ENCODE data around the gene PDLIM5. TPM values are rescaled to one million over a fixed set of nuclear protein-coding genes. Genes with fewer than 3 reads are reported as not detected.

PDLIM5 gene
- total and polyA plus RNA-seq, 2 of the 8 experiments (the other 6 are each of a cell fraction or from before 2014, with no cell fraction given): 37.3 to 62.1 TPM

DNA sequence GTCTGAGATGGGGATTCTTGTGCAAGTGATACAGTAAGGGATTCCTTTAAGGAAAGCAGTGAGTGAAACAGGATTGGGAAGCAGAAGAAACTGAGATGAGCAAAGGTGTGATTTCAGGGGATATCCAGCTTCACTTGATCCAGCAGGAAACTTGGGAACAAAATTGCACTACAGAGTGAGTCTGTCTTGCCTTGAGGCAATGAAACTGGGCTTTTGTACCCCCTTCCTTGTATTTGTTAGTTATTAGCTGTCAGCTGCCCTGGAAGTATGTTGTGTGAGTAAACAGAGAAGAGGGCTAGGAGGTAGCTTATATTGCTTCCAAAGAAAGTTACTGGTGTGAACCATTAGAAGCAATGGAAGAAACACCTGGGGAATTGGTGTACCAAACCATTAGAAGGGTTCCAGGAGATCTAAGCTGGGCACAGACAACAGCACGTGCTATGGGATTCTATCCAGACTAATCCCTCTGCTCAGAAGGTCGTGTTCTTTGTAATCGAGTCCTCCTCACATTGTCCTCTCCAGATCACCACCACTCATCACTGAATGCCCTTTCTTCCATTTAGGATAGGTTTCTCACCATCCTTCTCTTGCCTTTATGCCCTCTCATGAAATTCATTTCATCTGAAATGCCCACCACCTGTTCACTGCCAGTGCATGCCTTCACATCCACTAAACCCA, 76.0 kb downstream of the PDLIM5 start (continued):
- TF ChIP-seq, protein P1, sequence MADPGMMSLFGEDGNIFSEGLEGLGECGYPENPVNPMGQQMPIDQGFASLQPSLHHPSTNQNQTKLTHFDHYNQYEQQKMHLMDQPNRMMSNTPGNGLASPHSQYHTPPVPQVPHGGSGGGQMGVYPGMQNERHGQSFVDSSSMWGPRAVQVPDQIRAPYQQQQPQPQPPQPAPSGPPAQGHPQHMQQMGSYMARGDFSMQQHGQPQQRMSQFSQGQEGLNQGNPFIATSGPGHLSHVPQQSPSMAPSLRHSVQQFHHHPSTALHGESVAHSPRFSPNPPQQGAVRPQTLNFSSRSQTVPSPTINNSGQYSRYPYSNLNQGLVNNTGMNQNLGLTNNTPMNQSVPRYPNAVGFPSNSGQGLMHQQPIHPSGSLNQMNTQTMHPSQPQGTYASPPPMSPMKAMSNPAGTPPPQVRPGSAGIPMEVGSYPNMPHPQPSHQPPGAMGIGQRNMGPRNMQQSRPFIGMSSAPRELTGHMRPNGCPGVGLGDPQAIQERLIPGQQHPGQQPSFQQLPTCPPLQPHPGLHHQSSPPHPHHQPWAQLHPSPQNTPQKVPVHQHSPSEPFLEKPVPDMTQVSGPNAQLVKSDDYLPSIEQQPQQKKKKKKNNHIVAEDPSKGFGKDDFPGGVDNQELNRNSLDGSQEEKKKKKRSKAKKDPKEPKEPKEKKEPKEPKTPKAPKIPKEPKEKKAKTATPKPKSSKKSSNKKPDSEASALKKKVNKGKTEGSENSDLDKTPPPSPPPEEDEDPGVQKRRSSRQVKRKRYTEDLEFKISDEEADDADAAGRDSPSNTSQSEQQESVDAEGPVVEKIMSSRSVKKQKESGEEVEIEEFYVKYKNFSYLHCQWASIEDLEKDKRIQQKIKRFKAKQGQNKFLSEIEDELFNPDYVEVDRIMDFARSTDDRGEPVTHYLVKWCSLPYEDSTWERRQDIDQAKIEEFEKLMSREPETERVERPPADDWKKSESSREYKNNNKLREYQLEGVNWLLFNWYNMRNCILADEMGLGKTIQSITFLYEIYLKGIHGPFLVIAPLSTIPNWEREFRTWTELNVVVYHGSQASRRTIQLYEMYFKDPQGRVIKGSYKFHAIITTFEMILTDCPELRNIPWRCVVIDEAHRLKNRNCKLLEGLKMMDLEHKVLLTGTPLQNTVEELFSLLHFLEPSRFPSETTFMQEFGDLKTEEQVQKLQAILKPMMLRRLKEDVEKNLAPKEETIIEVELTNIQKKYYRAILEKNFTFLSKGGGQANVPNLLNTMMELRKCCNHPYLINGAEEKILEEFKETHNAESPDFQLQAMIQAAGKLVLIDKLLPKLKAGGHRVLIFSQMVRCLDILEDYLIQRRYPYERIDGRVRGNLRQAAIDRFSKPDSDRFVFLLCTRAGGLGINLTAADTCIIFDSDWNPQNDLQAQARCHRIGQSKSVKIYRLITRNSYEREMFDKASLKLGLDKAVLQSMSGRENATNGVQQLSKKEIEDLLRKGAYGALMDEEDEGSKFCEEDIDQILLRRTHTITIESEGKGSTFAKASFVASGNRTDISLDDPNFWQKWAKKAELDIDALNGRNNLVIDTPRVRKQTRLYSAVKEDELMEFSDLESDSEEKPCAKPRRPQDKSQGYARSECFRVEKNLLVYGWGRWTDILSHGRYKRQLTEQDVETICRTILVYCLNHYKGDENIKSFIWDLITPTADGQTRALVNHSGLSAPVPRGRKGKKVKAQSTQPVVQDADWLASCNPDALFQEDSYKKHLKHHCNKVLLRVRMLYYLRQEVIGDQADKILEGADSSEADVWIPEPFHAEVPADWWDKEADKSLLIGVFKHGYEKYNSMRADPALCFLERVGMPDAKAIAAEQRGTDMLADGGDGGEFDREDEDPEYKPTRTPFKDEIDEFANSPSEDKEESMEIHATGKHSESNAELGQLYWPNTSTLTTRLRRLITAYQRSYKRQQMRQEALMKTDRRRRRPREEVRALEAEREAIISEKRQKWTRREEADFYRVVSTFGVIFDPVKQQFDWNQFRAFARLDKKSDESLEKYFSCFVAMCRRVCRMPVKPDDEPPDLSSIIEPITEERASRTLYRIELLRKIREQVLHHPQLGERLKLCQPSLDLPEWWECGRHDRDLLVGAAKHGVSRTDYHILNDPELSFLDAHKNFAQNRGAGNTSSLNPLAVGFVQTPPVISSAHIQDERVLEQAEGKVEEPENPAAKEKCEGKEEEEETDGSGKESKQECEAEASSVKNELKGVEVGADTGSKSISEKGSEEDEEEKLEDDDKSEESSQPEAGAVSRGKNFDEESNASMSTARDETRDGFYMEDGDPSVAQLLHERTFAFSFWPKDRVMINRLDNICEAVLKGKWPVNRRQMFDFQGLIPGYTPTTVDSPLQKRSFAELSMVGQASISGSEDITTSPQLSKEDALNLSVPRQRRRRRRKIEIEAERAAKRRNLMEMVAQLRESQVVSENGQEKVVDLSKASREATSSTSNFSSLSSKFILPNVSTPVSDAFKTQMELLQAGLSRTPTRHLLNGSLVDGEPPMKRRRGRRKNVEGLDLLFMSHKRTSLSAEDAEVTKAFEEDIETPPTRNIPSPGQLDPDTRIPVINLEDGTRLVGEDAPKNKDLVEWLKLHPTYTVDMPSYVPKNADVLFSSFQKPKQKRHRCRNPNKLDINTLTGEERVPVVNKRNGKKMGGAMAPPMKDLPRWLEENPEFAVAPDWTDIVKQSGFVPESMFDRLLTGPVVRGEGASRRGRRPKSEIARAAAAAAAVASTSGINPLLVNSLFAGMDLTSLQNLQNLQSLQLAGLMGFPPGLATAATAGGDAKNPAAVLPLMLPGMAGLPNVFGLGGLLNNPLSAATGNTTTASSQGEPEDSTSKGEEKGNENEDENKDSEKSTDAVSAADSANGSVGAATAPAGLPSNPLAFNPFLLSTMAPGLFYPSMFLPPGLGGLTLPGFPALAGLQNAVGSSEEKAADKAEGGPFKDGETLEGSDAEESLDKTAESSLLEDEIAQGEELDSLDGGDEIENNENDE (IDR thresholded peaks at IDR 0.05; ENCODE audit: insufficient replicate concordance, low read length): no peak
- TF ChIP-seq POU5F1 (IDR thresholded peaks at IDR 0.05; ENCODE audit: low read depth, low read length) (no peak), SIRT6 (IDR thresholded peaks at IDR 0.05; ENCODE audit: low read length) (no peak), TEAD4 (IDR thresholded peaks at IDR 0.05; ENCODE audit: low read depth, low read length) (no peak), KDM5A (IDR thresholded peaks at IDR 0.05; ENCODE audit: low read length) (no peak), POLR2AphosphoS5 (IDR thresholded peaks at IDR 0.05; ENCODE audit: low read depth, low read length) (no peak), BRCA1 (IDR thresholded peaks at IDR 0.05; ENCODE audit: low read depth, low read length) (no peak), ASH2L (IDR thresholded peaks at IDR 0.05; ENCODE audit: low read length) (no peak), BACH1 (IDR thresholded peaks at IDR 0.05; ENCODE audit: low read length) (no peak), KDM4A (IDR thresholded peaks at IDR 0.05; ENCODE audit: low read depth, low read length, severe bottlenecking) (no peak), SIN3A (conservative IDR thresholded peaks at IDR 0.05 in 1 of 2, IDR thresholded peaks at IDR 0.05 in 1 of 2; ENCODE audit: low read depth in 1 of 2, low read length in 2 of 2) (no peak), FOSL1 (IDR thresholded peaks at IDR 0.05; ENCODE audit: insufficient read depth, low read depth, low read length) (no peak)

Measured in H1 (cell line).